GM10248 (cell line): ENCODE data around the gene POU5F1.

Experiments used
- CTCF ChIA-PET: fragments of 300-600 bp; sonication (Branson Sonifier 250); formaldehyde crosslinking; extraction: SDS; loops from one replicate; lab custom pipeline; 2021; ENCODE audit warnings: antibody characterized with exemption; lab: Yijun Ruan, JAX
- POLR2A ChIA-PET: fragments of 350-650 bp; sonication (Branson Sonifier 250); formaldehyde crosslinking; extraction: SDS; loops from one replicate; lab custom pipeline; 2020; ENCODE audit warnings: antibody characterized with exemption; lab: Yijun Ruan, JAX
- DNase-seq: peaks from one replicate; pipeline ENCODE4 v3.0.0; 2012; ENCODE audit errors: extremely low spot score
- TF ChIP-seq, protein P1 (sequence below): IDR thresholded peaks from 2 replicates; pipeline ENCODE4 v1.5.1; 2012; ENCODE audit warnings: mild to moderate bottlenecking, low read depth; ENCODE audit errors: extremely low read depth, missing control alignments, control extremely low read depth

POU5F1 gene

DNA sequence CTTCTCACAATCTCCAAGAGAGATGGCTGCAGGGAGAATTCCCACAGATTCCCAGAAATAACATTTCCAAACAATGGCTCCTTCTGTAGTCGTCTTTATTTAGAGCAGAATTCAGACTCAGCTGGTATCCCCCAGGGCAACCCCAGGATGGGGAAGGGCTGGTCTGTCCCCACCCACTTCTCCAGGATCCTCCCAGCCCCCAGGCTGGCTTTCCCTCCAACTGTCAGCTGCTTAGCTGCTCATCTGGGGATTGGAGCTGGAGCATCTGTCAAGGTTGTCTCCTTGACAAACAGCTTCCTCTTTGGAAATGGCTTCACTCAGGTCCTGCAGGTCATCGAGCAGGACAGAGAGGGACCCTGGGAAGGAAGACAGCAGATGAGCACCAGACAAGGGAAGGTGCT lies 28.1 kb downstream of the POU5F1 start:
- TF ChIP-seq, protein P1, sequence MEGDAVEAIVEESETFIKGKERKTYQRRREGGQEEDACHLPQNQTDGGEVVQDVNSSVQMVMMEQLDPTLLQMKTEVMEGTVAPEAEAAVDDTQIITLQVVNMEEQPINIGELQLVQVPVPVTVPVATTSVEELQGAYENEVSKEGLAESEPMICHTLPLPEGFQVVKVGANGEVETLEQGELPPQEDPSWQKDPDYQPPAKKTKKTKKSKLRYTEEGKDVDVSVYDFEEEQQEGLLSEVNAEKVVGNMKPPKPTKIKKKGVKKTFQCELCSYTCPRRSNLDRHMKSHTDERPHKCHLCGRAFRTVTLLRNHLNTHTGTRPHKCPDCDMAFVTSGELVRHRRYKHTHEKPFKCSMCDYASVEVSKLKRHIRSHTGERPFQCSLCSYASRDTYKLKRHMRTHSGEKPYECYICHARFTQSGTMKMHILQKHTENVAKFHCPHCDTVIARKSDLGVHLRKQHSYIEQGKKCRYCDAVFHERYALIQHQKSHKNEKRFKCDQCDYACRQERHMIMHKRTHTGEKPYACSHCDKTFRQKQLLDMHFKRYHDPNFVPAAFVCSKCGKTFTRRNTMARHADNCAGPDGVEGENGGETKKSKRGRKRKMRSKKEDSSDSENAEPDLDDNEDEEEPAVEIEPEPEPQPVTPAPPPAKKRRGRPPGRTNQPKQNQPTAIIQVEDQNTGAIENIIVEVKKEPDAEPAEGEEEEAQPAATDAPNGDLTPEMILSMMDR, result no peak
- ChIA-PET POLR2A (no interaction called here), CTCF (interaction anchor here (0.8 to 20.0 kb wide), 5 partner anchors 11 to 224 kb away, joined by 3 to 256 read pairs (median 5); partner anchors contain the start of gene TCF19)
- DNase-seq, result no peak

DNA sequence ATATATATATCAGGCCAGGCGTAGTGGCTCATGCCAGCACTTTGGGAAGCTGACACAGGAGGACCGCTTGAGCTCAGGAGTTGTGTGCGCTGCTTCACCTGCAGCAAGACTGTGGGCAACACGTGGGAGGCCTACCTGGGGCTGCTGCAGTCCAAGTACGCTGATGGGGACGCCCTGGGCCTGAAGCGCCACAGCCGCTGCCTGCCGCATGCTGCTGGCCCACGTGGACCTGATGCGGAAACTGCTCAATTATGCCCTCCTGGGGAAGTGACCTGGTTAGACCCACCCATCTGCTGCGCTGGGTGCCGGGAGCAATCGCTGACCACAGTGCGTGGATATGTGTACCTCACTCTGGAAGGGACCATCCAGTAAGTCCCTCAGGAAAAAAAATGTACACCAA lies 29.8 kb downstream of the POU5F1 start:
- ChIA-PET CTCF (interaction anchor here (1.8 to 20.0 kb wide), 2 partner anchors 53 to 226 kb away, joined by 5 to 256 read pairs; no protein-coding TSS in a partner anchor), POLR2A (interaction anchor here (0.9 kb wide), 1 partner anchor 25 kb away, joined by 4 read pairs; no protein-coding TSS in a partner anchor)
- DNase-seq, result no peak
- TF ChIP-seq, protein P1, result no peak

DNA sequence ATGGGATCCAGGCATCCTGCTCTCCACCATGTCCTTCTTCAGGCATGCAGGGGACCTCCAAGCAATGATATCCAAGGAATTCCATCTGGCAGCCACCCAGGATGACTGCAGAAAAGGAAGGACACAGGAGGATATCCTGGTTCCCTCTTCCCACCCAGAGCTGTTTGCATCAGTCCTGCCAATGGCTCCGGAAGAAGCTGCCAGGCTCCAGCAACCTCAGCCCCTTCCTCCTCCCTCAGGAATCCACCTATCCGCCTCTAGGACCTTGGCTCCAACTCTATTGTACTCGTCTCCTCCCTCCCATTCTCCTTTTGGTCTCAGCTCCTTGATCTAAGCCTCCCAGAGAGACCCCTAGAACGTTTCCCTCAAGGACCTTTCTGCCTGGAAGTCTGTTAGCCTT lies 30.9 kb downstream of the POU5F1 start:
- ChIA-PET CTCF (interaction anchor here (1.8 to 20.0 kb wide), 5 partner anchors 8 to 227 kb away, joined by 5 to 256 read pairs (median 21); no protein-coding TSS in a partner anchor), POLR2A (interaction anchor here (0.9 kb wide), 1 partner anchor 26 kb away, joined by 4 read pairs; no protein-coding TSS in a partner anchor)
- TF ChIP-seq, protein P1, result no peak
- no peak for DNase-seq

DNA sequence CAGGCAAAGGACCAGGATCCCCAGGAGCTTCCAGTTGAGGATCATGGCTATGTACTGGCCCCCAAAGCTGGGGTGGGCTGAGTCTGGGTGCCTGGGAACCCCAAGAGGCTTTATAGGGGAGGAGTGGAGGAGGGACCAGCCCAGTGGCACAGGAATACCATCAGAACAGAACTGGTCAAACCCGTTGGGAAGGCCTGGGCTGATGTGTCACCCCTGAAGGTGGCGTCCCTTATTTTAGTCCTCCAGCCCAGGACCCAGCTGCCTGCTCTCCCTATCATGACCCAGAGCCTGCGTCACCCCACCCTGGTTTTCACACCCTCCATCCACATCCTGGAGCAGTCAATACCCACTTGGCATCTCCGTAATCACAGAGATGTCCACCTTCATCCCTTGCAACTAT lies 31.5 kb downstream of the POU5F1 start, which contains the start of gene PSORS1C2:
PSORS1C2 (minus strand) TSS at position 85 of the 400 bp plus-strand sequence; CDS start at position 45, 40 bp downstream.
- ChIA-PET CTCF (interaction anchor here (1.0 to 20.0 kb wide), 9 partner anchors 8 to 237 kb away, joined by 3 to 256 read pairs (median 14); no protein-coding TSS in a partner anchor), POLR2A (no interaction called here)
- DNase-seq, result no peak
- TF ChIP-seq, protein P1, result no peak

DNA sequence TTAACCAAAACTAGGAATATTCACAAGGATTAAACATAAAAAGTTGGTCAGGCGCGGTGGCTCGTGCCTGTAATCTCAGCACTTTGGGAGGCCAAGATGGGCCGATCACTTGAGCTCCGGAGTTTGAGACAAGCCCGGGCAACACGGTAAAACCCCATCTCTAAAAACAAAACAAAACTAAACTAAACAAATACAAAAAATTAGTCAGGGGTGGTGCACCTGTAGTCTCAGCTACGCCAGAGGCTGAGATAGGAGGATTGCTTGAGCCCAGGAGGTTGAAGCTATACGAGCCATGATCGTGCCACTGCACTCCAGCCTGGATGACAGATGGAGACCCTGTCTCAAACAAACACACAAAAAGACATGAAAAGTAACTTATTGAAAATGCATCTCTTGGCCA lies 34.8 kb downstream of the POU5F1 start:
- no peak for DNase-seq
- POLR2A ChIA-PET, result no interaction called here
- TF ChIP-seq, protein P1, result no peak
- CTCF ChIA-PET, result interaction anchor here (0.9 to 20.0 kb wide), 5 partner anchors 8 to 232 kb away, joined by 3 to 256 read pairs (median 3); no protein-coding TSS in a partner anchor

DNA sequence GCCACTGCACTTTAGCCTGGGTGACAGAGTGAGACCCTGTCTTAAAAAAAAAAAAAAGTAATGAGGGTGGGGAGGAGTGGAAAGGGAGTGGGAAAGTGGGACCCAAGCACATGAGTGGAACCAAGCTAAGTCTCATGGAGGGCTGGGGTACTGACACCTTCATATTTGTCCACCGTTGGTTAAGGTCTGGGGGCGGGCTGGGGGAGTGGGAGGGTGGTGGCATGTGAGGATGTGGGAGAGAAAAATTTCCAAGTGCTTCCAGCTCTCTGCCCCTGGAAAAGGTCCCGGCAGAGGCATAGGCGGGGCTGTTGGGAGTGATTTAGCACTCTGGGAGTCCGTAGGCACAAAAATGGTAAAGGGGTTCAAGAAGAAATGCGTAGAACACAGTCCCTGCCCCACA lies 37.7 kb downstream of the POU5F1 start:
- no peak for DNase-seq
- ChIA-PET CTCF (interaction anchor here (0.9 to 20.0 kb wide), 6 partner anchors 11 to 307 kb away, joined by 3 to 256 read pairs (median 4); partner anchors contain the start of gene VARS2), POLR2A (interaction anchor here (0.7 kb wide), 1 partner anchor 304 kb away, joined by 3 read pairs; no protein-coding TSS in a partner anchor)
- TF ChIP-seq, protein P1, result no peak
